HFF-Myc (cell line): ENCODE data around the gene FOXS1.
"Not testable (repeated sequence)": the region's sequence is repeated elsewhere in the genome, so short reads cannot be mapped to it uniquely, and the experiment has no call there.

Source experiments
- DNase-seq: peaks from one replicate; pipeline ENCODE4 v3.0.0-alpha.2; 2011; ENCODE audit warnings: low read depth; ENCODE audit errors: extremely low read depth
- H3K4me3 ChIP-seq: replicated peaks from 2 replicates; pipeline ENCODE4 v1.5.1; 2011; ENCODE audit warnings: low read depth, mild to moderate bottlenecking, control low read depth, low read length
- CTCF ChIP-seq: IDR thresholded peaks from 2 replicates; pipeline ENCODE4 v1.5.1; 2012; ENCODE audit warnings: mild to moderate bottlenecking, low read depth, low read length, control low read depth; ENCODE audit errors: missing control alignments

FOXS1 gene

DNA sequence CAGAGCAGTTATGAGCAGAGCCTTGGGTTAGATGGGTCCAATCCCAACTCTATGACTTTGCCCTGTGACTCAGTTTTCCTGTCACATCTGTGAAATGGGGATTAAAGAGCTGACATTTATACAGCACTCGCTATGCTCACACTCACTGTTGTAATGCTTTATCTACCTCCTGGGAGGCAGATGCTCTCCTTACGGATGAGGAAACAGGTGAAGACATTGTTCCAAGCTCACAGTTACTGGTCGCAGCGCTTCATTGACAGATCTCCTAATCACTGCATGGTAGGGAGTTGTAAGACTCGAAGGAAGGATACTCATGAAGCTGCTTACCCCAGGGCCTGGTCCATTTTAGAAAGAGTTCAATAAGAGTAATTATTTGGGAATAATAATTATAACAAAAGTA lies 29.2 kb downstream of the FOXS1 start:
- no peak overlapping the region for H3K4me3 ChIP-seq
- no peak for DNase-seq

DNA sequence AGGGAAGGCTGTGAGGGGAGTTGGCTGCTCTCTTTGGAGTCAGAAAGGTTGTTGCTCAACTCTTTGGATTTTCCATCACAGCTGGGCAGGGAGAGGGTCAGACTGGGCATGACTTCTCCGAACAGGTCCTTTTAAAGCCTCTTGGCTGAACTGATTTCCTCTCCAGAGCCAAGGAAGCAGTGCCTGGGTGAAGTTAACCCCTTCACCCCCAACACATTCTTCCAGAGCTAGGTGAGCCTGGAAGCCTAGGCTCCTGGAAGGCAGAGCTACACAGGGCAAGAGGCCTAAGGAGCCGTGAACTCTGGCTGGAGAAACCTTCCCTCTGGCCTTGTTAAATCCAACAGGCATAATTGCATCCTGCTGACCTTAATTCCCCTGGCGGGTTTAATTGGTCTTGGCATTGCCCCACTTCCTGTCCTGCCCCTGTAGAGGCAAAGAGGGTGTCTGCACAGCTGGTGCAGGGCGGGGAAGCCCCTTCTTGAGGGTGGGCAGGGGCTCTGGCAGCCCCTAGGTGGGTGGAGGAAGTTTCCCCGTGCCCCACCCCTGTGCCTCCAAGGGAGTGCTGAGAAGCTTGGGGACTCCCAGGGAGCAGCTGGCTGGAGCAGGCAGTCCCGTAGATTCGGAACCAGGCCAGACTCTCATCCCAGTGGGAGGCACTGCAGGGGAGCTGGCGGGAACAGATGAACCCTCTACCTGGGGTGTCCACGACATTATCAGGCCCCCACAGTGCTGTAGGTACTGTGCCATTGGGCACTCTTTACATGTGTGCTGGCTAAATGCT lies 29.8 kb downstream of the FOXS1 start:
- DNase-seq, result no peak
- H3K4me3 ChIP-seq, result no peak overlapping the region
- TF ChIP-seq CTCF, result no peak

More for the DNA sequence above, 29.2 kb downstream of the FOXS1 start:
- TF ChIP-seq CTCF, result no peak

GRCh38 chr20:31814142-31814541 lies 31.3 kb downstream of the FOXS1 start:
- H3K4me3 ChIP-seq, DNase-seq: not testable (repeated sequence)

DNA sequence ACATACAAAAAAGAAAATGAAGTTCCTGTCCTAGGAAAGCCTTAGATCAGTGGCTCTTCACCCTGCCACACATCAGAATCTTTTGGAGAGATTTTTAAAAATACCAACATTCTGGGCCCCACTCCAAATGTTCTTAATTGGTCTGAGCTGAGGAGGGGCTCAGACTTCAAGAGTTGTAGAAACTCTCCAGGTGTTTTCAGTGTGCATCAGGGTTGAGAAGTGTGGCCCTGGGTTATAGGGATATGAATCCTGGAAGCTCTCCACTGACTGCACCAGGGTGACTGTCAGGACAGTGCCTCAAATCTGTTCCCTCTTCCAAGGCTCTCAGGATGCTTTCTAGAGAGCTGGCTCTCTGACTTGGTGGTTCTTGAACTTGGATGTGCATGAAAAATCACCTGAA lies 31.8 kb downstream of the FOXS1 start:
- TF ChIP-seq CTCF, result no peak
- no peak for DNase-seq
- H3K4me3 ChIP-seq, result no peak overlapping the region

- no peak overlapping the region for H3K4me3 ChIP-seq
- TF ChIP-seq CTCF, result no peak
- peak; percentile 36 for DNase-seq
These were observed 33.3 kb downstream of the FOXS1 start for GRCh38 chr20:31811796-31812728.

- no peak for DNase-seq
- no peak for TF ChIP-seq CTCF
- no peak overlapping the region for H3K4me3 ChIP-seq
These were observed 34.2 kb downstream of the FOXS1 start for GRCh38 chr20:31811198-31811597.

- H3K4me3 ChIP-seq, result no peak overlapping the region
- no peak for TF ChIP-seq CTCF
- DNase-seq, result no peak
These were observed 35.7 kb downstream of the FOXS1 start for GRCh38 chr20:31809661-31810060.
